Stimulated activated CD8-positive, alpha-beta memory T cell treated with anti-CD3 and anti-CD28 coated beads, Interleukin-2, amount 100 ng/mL, for 48 hours (primary cell): ENCODE measurements around the gene CXCL17.
A peak's percentile ranks its signal among the peaks of the same experiment; 100 is the strongest.
"Not testable (repeated sequence)": the region's sequence is repeated elsewhere in the genome, so short reads cannot be mapped to it uniquely, and the experiment has no call there.

Source experiments
- DNase-seq, 2 donors: peaks; one replicate each; pipeline ENCODE4 v3.0.0-alpha.2; 2020; ENCODE audit warnings: low read depth in 2 of 2

Gene CXCL17

DNA sequence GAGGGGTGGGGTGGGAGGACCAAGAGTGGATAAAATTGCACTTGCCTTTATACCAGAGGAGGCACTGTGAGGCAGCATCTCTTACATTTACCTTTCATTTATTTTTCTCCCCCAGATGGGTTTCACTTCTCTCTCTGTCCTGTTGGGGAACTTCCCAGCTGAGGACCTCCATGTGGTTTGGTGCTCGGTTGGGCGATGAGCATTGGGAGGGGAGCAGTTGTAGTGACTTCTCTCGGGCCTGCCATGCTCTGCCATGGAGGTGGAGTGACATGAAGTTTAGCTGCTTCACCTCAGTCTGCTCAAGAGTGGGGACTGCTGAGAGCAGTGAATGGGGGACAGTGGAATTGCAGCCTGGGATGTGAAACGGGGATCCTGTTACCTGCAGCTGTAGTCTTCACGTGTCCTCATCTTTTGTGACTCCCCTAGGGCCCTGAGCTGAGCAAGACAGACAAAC, 23.1 kb upstream of the CXCL17 start:
- DNase-seq, result no peak

DNA sequence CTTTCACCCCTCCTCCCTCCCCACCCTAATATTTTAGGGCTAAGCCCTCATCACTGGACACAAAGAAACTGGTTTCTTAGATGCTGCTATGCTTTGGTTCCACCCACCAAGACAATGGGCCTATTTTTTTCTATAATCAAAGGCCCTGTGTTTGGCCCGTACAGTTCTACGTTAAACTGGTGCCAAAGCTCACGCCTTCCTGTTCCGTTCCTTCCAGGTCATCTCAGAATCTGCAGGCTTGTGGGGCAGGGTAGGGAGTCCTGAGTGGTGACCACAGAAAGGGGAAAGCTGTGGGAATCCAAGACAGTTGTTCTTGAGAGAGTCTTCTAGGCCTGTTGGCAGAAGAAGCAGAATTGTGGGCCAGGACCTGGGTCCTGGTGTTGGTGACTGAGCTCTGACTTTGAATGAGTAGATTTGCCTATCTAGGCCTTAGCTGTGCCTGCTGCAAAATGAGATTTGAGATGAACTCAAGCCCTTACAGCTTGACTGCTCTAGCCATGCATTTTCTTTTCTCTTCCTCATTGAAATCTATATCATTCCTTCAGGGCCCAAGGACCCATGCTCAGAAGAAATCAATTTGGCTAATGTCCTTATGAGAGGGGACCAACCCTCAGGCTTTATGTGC, 19.1 kb upstream of the CXCL17 start:
- DNase-seq, result no peak

DNA sequence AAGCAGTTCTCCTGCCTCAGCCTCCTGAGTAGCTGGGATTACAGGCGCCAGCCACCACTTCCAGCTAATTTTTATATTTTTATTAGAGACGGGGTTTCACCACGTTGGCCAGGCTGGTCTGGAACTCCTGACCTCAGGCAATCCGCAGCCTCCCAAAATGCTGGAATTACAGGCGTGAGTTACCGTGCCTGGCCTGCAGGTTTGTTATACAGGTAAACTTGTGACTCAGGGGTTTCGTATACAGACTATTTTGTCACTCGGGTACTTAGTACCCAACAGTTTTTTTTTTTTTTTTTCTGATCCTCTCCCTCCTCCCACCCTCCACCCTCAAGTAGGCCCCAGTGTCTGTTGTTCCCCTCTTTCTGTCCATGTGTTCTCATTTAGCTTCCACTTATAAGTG, 18.5 kb upstream of the CXCL17 start:
- DNase-seq, result not testable (repeated sequence)

DNA sequence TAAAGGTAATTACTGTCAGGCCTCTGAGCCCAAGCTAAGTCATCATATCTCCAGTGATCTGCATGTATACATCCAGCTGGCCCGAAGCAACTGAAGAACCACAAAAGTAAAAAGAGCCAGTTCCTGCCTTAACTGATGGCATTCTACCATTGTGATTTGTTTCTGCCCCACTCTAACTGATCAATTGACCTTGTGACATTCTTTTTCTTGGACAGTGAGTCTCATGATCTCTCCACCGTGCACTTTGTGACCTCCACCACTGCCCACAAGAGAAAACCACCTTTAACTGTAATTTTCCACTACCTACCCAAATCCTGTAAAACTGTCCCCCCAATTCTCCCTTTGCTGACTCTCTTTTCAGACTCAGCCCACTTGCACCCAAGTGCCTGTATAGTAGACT, 17.2 kb upstream of the CXCL17 start:
- no peak for DNase-seq

DNA sequence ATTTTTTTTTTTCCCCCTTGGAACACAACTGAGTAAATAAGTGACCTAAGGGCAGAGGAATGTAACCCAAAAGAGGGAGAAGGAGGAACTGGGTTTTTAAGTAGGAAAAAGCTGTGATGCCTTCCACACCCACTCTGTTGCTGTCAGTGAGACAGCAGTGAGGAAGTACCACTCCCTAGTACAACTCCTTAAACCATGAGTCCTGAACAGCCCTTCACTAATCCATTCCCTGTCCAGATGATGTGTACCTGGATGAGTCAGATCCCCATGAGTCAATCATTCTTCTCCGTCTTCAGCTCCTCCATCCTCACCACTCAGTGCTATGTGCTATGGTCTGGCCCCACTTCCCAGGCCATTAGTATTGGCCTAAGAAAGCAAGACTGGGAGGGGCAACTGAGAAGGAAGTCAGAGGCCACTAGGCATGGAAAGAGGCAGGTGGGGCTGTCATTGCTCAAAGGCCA, 12.9 kb upstream of the CXCL17 start:
- DNase-seq, result no peak

DNA sequence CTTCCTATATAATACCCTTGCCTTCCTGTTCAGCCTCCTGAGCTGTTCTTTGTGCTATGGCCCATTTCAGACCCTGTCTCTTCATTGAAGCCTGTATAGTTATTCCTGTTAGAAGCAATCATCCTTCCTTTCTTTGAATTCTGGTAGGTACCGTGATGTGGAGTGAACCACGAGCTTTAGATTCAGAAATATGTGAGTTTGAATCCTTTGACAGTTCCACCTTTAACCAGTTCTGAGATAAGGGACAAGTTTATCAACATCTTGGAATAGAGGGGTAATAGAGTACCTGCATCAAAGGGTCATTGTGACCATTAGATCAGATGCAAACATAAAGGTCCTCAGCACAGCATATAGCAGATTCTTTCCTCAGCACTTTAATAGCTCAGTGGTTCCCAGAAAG, 12.3 kb upstream of the CXCL17 start:
- no peak for DNase-seq

DNA sequence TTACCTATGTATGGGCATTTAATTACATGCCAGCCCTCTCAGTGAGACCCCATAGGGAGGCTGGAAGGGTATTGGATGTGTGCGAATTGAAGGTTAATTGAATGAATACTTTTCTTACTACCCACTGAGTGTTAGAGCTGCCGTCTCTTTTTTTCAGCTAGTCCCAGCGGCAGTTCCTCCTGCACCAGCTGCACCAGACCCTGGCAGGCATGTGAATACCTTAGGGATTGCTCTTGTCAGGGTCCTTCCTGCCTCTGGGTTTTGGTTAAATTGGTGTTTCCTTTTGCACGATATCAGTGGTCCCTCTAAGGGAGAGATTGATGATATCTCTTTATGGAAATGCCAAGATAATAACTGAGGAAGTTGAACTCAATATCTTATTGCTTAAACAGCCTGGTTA, 9.8 kb upstream of the CXCL17 start:
- no peak for DNase-seq

DNA sequence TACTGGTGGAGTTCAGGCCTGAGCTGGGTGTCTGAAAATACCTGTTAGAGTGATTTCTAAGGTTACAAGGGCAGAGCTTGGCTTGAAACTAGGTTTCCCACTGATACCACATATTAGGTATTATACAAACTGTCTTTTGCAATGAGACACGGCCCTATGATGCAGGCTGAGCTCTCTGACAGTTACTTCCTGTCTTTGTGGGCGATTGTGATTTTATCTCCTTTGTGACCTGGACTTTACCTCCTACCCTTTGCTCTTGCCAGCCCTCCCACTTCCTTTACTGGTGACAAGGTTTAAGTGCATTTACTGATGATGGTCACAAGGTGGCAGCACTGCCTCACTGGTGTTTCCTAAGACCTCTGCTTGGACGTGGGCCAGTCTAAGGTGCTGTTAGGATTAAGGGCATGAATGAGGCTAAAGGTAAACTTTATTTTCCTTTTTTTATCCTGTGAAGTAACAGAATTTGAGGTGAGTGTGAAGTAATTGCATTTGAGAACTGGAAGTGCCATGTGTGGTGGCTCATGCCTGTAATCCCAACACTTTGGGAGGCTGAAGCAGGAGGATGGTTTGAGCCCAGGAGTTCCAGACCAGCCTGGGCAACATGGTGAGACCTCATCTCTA, 7.7 kb upstream of the CXCL17 start:
- peak; percentile 53 to 55 for DNase-seq

DNA sequence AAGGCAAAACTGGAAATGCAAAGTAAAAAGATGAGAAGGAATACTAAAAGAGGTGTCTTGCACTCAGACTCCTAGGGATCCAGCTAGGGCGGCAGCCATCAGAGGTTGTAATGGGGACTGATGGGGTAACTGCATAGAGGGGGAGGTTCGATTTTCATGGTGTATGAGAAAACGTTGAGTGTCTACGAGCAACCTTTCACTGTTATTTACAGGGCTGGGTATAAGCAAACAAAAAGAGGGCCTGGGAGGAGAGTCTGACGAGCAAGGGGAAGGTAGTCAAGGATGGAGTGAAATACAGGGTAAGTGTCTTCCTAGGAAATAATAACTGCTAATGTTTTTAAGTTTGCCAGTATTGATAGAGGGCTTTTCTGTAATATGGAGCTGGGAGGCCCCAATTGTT, 5.6 kb upstream of the CXCL17 start:
- not testable (repeated sequence) for DNase-seq

DNA sequence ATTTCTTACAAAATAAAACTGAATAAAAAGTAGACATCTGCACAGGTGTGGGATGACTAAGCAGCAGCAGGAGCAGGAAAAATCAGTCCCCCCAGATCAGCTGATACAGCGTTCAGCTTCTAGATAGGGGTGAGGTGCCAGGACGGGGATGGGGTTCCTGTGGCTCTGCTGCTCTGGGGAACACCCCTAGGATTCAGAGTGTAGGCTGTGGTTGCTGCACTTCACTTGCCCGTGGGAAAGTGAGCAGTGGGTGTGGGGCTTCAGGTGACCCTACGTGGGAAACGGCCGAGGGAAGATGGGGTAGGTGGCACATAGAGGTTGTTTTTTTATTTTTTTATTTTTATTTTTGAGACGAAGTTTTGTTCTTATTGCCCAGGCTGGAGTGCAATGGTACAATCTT, 3.2 kb upstream of the CXCL17 start:
- DNase-seq, result no peak

DNA sequence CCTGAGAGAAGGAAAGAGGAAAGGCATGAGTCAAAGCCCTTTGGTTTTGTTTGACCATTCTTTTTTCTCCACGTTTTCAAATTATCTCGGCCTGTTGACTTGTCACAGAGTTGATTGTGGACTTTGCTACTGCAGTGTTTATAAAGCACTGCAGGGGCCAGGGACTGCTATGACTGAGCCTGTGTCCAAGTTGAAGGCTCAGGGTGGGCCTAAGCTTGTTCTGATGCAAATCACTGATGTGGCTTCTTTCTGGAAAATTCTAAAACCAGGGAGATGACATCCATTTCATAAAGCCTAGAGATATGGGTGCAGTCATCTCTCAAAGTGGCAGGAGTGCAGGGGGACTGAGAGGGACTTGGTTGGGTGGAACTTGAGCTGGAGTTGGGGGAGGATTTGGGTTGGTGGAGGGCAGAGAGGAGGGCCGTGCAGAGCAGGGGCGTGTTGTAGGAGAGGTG, 1.2 kb upstream of the CXCL17 start:
- DNase-seq, result no peak

DNA sequence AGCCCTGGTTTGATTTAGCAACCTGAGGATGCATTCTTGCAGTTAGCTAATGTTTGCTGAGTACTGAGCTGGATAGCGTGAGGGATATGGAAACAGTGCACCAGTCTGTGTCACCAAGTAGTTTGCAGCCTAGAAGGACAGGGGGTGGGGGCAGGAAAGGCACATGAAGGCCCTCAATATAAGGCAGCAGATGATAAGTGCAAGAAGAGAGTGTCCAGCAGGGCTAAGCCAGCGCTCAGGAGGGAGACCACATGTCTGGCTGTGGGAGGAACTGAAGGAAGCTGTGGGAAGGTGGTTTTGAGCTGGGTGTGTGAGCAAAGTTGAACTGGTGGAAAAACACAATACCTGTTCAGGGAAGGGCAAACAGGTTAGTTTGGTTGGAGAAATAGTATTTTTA, 1.7 kb downstream of the CXCL17 start:
- DNase-seq, result no peak

DNA sequence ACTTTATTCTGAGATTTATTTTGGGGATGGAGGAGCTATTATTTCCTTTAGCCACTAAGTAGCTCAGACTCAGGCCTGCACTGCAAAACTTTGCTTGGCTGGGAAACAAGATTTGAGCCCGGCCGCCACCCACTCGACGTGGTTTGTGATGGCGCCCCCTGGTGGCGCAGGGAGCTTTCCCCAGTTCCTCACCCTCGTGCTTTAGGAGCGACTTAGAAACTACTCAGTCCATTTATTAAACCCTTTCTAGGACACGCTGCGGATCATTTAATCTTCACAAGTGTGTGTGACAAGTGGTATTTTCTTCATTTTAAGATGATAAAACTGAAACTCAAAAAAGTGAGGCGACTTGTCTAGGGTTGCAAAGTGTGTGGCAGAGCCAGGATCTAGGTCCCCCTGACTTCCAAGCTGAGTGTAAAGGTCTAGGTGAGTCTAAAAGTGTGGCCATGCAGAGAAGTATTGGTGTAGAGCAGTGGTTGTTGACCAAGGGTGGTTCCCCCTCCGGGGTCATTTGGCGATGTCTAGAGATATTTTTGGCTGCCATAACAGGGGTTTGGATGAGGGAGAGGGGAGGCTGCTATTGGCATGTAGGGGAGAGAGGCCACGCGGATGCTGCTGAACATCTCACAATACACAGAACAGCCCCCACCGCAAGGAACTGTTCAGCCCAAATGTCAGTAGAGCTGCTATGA, 2.2 kb downstream of the CXCL17 start:
- DNase-seq, result peak; percentile 75 to 80

DNA sequence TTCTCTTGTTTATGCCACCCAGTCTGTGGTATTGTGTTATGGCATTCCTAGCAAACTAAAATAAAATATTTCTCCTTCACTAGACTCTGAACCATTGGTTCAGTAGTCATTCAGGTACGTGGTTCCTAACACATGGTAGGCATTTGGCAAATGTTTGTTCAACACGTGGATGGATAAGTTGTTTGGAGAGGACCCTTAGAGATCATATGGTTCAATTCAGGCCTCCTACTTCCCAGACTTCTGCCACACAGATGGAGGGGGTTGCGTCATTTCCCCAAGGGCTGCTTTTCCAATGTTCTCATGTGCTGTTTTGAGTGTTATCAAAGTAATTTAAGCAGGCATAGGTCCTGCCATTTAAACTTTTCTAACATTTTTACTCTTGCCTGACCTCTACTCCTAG, 6.7 kb downstream of the CXCL17 start:
- no peak for DNase-seq

DNA sequence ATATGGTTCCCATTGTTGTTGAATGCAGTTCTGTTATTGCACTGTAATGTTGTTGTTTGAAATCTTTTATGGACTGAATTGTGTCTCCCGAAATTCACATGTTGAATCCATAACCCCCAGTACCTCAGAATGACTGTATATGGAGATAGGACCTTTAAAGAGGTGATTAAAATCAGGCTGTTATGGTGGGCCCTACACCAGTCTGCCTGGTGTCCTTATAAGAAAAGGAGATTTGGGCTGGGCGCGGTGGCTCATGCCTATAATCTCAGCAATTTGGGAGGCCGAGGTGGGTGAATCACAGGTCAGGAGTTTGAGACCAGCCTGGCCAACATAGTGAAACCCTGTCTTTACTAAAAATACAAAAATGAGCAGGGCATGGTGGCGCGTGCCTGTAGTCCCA, 7.4 kb downstream of the CXCL17 start:
- no peak for DNase-seq

DNA sequence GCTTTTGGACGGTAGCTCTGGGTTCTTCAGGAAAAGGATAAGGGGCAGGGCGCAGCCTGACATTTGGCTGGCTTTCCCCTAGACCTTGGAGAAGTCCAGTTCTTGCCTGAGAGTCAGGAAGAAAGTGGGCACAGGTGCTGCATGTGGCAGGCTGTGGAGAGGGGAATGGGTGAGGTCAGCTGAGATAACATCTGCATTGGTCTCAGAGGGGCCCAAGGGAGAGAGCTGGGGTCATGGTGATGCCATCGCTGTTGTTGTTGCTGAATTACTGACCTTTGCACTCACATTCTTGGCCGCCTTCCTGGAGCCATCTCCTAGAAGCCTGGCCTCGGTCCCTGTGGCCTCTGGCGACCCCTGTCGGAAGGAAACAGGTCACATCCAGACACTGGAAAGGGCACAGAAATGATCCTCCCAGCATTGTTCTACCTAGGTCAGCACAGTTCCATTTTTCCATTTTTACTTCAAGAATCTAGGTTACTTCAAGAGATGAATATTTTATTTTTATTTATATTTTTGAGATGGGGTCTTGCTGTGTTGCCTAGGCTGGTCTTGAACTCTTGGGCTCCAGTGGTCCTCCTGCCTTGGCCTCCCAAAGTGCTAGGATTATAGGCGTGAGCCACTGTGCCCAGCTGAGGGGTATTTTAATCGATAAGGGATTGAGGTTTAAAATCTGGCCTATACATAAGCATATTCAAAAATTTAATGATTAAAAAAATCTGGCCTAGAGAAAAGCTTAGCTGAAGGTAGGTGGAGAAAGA, 9.1 kb downstream of the CXCL17 start:
- DNase-seq, result peak; percentile 45 to 46

DNA sequence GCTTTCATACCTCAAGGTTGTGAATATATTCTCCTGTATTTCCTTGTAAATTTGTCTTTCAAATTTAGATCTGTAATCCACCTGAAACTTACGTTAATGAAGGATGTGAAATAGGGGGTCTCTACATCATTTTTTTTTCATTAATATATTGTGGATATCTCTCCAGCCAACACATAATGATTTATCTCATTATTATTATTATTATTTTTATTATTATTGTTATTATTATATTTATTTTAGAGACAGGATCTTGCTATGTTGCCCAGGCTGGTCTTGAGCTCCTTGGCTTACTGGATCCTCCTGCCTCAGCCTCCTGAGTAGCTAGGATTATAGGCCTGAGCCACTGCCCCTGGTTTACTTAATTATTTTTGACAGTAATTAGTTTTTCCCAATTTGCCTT, 11.3 kb downstream of the CXCL17 start:
- DNase-seq, result no peak

DNA sequence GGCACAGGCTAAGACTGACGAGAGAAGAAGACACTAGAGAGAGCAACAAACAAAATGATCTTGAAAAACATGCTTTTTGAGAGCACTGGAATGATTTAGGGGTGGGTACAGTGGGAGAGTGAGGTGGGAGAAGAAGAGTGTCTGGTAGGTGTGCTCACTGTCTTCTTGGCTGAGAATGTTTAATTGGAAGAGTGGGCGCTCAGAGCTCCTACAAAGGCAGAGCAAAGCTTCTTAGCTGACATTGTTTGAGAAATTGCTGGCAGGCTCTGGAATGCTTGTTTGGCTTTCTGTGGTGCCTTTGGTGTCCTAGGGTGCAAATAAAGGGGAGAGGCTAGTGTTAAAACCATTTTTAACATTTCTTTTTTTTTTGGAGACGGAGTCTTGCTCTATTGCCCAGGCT, 14.1 kb downstream of the CXCL17 start:
- no peak for DNase-seq

DNA sequence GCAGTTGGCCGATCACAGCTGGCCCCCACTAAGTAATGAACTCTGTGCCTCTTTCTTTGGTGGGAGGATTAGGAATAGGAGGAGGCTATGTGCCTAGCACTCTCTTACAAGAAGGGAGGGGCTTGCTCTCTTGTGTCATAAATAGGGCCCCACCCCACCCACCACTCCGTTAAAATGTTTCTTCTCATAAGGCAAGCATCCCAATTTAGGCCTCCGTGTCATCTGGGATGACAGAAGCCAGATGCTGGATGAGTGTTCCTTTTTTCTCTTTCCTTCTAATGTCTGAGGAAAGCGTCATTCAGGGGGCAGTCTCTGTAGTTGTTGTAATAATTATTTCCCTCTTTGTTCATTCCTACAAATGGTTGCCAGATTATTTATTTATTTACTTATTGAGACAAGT, 15.4 kb downstream of the CXCL17 start, which contains the start of gene LIPE:
TSS of gene LIPE (minus strand) at position 76 of the 400 bp plus-strand sequence. CDS start 239 bp downstream, outside the sequence.
- DNase-seq, result no peak

DNA sequence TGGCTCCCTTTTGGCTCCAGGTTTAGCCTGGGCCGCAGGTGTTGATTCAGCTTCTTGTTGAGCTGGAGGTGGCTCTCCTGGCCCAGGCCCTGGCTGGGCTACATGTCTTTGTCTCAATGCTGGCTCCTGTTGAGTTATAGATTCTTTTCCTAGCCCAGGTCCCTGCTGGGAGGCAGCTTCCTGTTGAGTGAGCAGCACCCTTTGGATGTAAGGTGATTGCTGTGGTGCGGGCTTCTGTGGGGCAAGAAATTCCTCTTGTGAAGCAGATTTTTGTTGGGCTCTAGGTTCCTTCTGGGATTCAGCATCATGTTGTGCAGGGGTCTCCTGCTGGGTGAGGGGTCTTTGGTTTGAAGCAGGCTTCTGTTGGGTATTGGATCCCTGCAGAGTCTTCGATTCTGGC, 16.1 kb downstream of the CXCL17 start:
- no peak for DNase-seq

DNA sequence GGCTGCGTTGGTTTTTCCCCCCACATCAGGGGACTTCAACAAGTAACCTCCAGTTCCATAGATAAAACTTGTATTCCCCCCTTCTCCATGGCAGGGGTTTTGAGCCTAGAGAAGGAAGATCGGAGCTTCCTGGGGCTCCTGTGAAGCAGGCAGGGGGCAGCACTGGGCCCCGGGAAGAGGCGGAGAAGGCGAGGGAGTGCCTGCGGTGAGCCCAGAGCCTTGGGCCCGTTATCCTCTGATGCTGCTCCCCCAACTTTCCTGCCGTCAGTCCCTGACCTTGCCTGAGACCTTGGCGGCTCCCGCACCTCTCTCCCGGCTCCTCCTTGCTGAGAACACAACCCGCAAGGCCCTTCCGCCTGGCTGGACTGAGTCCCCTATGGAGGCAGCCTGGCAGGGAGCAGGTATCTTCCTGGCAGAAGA, 18.0 kb downstream of the CXCL17 start:
- no peak for DNase-seq

DNA sequence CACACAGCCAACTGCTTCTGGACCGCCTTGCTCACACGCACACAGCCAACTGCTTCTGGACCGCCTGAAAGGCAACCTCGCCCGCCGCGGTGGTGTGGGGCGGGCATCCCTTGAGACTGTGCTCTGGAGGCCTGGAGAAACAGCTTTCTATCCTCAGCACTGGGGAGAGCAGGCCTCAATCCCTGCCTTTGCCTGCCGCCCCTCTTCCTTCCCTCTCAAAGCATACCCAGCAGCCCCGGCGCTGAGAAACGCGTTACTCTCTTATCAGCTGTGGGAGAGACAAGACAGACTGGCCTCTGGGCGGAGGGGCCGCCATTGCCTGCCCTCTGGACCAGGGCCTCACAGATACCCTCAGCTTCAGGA, 18.4 kb downstream of the CXCL17 start:
- no peak for DNase-seq
